ENCODE data around the gene PRUNE2. TPM values are rescaled to one million over a fixed set of nuclear protein-coding genes. Genes with fewer than 3 reads are reported as not detected.

Gene PRUNE2
- total and polyA plus RNA-seq, 2 of the 13 experiments (the other 11 are each of a cell fraction or from before 2014, with no cell fraction given) = 0.02 TPM; not detected in 1

DNA sequence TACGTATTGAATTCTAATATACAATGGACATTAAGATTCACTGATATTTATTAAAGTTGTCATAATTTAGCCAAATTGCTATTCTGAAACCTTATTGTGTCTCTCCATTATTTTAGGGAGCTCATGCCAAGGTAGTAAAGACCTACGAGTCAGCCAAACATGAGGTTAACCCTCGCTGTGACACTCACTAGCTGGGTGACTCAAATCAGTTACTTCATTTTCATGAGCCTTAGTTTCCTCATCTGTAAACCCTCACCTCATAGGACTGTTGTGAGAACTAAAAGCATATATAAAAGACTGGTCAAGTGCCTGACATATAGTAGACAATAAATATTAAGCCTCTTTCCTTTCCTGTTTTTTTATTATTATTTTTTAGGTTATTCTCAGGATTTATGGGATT is 185.7 kb downstream of the PRUNE2 start:
- ATAC-seq (no peak), FAIRE-seq (no peak), DNase-seq (ENCODE audit: low spot score) (no peak)
- in situ Hi-C loops (cut with HindIII; ENCODE audit: extremely low pct_ligation_motif_present, low pct_unique_long_range_greater_than_20kb) (no loop called here), intact Hi-C loops (cut with micrococcal nuclease; ENCODE audit: unreplicated experiment) (no loop called here)
- Histone ChIP-seq H3K4me3 (replicated peaks in 1 of 3; ENCODE audit: insufficient read depth in 1 of 3, low read depth in 2 of 3, low read length in 3 of 3) (no peak overlapping the region), H2AFZ (ENCODE audit: low read length) (no peak overlapping the region), H3K4me1 (ENCODE audit: insufficient read depth, low read length) (no peaks in the 10 kb centered on the region), H3K4me2 (ENCODE audit: low read depth, low read length) (no peak overlapping the region), H3K9me3 (ENCODE audit: low read length) (no peaks in the 10 kb centered on the region), H3K9ac (ENCODE audit: insufficient read depth, low read depth, low read length) (no peak overlapping the region), H3K27ac (ENCODE audit: extremely low read length, insufficient read depth, low read length) (no peak overlapping the region), H3K36me3 (replicated peaks in 1 of 2; ENCODE audit: control insufficient read depth in 1 of 2, insufficient read depth in 2 of 2, low read length in 2 of 2) (no peaks in the 10 kb centered on the region), H4K20me1 (ENCODE audit: insufficient read depth, low read length) (no peaks in the 10 kb centered on the region), H3K79me2 (ENCODE audit: insufficient read depth, low read length) (no peaks in the 10 kb centered on the region), H3K27me3 (ENCODE audit: control insufficient read depth in 1 of 2, insufficient read depth in 2 of 2, low read length in 2 of 2) (0 out of 5 replicates have a peak, but pooled peaks cover 0 to 4% of the 10 kb centered on the region in 2 experiments)
- CTCF ChIA-PET (ENCODE audit: low intra/inter-chr PET ratio, low total read pairs) = no interaction called here
- POLR2A ChIA-PET = no interaction called here
- no TSS peak for BruUV-seq (replicated peaks)
- WGBS (ENCODE audit: low lambda C conversion rate) = 15% methylated on average over 3 of the region's 3 CpGs
- TF ChIP-seq HDAC6 (IDR thresholded peaks at IDR 0.05; ENCODE audit: low read depth, low read length) (no peak), AGO2 (optimal IDR thresholded peaks at IDR 0.05; ENCODE audit: low read depth, low read length) (no peak), RFX5 (IDR thresholded peaks at IDR 0.05; ENCODE audit: low read depth, low read length) (no peak), NCOA2 (CRISPR knock-in tag; IDR thresholded peaks at IDR 0.05) (no peak), ISL2 (CRISPR knock-in tag; IDR thresholded peaks at IDR 0.05) (no peak), SMAD1 (CRISPR knock-in tag; IDR thresholded peaks at IDR 0.05; ENCODE audit: borderline replicate concordance, low read depth) (no peak), ZNF781 (CRISPR knock-in tag; IDR thresholded peaks at IDR 0.05; ENCODE audit: borderline replicate concordance, not compliant biosample characterization) (no peak), JARID2 (CRISPR knock-in tag; IDR thresholded peaks at IDR 0.05; ENCODE audit: insufficient replicate concordance) (no peak), PPARG (CRISPR knock-in tag; conservative IDR thresholded peaks at IDR 0.05) (no peak), MBD4 (IDR thresholded peaks at IDR 0.05; ENCODE audit: borderline replicate concordance, low read length) (no peak), ZSCAN22 (CRISPR knock-in tag; IDR thresholded peaks at IDR 0.05) (no peak), GATAD2A (CRISPR knock-in tag; IDR thresholded peaks at IDR 0.05) (no peak), ZSCAN9 (CRISPR knock-in tag; IDR thresholded peaks at IDR 0.05; ENCODE audit: borderline replicate concordance) (no peak), ZKSCAN8 (CRISPR knock-in tag; IDR thresholded peaks at IDR 0.05; ENCODE audit: borderline replicate concordance) (no peak), ZMYM3 (CRISPR knock-in tag; IDR thresholded peaks at IDR 0.05) (no peak)
- TF ChIP-seq, protein P1, sequence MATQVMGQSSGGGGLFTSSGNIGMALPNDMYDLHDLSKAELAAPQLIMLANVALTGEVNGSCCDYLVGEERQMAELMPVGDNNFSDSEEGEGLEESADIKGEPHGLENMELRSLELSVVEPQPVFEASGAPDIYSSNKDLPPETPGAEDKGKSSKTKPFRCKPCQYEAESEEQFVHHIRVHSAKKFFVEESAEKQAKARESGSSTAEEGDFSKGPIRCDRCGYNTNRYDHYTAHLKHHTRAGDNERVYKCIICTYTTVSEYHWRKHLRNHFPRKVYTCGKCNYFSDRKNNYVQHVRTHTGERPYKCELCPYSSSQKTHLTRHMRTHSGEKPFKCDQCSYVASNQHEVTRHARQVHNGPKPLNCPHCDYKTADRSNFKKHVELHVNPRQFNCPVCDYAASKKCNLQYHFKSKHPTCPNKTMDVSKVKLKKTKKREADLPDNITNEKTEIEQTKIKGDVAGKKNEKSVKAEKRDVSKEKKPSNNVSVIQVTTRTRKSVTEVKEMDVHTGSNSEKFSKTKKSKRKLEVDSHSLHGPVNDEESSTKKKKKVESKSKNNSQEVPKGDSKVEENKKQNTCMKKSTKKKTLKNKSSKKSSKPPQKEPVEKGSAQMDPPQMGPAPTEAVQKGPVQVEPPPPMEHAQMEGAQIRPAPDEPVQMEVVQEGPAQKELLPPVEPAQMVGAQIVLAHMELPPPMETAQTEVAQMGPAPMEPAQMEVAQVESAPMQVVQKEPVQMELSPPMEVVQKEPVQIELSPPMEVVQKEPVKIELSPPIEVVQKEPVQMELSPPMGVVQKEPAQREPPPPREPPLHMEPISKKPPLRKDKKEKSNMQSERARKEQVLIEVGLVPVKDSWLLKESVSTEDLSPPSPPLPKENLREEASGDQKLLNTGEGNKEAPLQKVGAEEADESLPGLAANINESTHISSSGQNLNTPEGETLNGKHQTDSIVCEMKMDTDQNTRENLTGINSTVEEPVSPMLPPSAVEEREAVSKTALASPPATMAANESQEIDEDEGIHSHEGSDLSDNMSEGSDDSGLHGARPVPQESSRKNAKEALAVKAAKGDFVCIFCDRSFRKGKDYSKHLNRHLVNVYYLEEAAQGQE (IDR thresholded peaks at IDR 0.05; ENCODE audit: borderline replicate concordance in 1 of 2, low read depth in 1 of 2, low read length in 2 of 2) = no peak
- TF ChIP-seq, protein P2, sequence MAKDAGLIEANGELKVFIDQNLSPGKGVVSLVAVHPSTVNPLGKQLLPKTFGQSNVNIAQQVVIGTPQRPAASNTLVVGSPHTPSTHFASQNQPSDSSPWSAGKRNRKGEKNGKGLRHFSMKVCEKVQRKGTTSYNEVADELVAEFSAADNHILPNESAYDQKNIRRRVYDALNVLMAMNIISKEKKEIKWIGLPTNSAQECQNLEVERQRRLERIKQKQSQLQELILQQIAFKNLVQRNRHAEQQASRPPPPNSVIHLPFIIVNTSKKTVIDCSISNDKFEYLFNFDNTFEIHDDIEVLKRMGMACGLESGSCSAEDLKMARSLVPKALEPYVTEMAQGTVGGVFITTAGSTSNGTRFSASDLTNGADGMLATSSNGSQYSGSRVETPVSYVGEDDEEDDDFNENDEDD (CRISPR knock-in tag; IDR thresholded peaks at IDR 0.05; ENCODE audit: borderline replicate concordance) = no peak
- TF ChIP-seq, protein P3, sequence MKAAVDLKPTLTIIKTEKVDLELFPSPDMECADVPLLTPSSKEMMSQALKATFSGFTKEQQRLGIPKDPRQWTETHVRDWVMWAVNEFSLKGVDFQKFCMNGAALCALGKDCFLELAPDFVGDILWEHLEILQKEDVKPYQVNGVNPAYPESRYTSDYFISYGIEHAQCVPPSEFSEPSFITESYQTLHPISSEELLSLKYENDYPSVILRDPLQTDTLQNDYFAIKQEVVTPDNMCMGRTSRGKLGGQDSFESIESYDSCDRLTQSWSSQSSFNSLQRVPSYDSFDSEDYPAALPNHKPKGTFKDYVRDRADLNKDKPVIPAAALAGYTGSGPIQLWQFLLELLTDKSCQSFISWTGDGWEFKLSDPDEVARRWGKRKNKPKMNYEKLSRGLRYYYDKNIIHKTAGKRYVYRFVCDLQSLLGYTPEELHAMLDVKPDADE (CRISPR knock-in tag; IDR thresholded peaks at IDR 0.05) = no peak
- TF ChIP-seq, protein P4, sequence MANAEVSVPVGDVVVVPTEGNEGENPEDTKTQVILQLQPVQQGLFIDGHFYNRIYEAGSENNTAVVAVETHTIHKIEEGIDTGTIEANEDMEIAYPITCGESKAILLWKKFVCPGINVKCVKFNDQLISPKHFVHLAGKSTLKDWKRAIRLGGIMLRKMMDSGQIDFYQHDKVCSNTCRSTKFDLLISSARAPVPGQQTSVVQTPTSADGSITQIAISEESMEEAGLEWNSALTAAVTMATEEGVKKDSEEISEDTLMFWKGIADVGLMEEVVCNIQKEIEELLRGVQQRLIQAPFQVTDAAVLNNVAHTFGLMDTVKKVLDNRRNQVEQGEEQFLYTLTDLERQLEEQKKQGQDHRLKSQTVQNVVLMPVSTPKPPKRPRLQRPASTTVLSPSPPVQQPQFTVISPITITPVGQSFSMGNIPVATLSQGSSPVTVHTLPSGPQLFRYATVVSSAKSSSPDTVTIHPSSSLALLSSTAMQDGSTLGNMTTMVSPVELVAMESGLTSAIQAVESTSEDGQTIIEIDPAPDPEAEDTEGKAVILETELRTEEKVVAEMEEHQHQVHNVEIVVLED (CRISPR knock-in tag; IDR thresholded peaks at IDR 0.05; ENCODE audit: borderline replicate concordance) = no peak

Data from HepG2 (cell line).